Lower lobe of right lung (tissue), 2 donors: ENCODE measurements around the gene ANKFN1. TPM values are rescaled to one million over a fixed set of nuclear protein-coding genes. Genes with fewer than 3 reads are reported as not detected.
A peak's percentile ranks its signal among the peaks of the same experiment; 100 is the strongest.

Experiments used
- ATAC-seq, 2 donors: fragments of 200-7000 bp; cut with Tn5 transposase; one replicate each; pipeline ENCODE4 v1.9.1; 2020 to 2022; ENCODE audit warnings: mild to moderate bottlenecking in 2 of 2, moderate library complexity in 2 of 2
- DNase-seq: peaks from one replicate; pipeline ENCODE4 v3.0.0-alpha.2; 2020
- H3K27ac ChIP-seq: fragments of 200-600 bp; one replicate; pipeline ENCODE4 v1.8.0; 2022
- H3K27me3 ChIP-seq: fragments of 200-600 bp; one replicate; pipeline ENCODE4 v1.8.0; 2022; ENCODE audit warnings: low read depth
- H3K36me3 ChIP-seq: fragments of 200-600 bp; one replicate; pipeline ENCODE4 v1.8.0; 2022; ENCODE audit warnings: mild to moderate bottlenecking
- H3K4me1 ChIP-seq: fragments of 200-600 bp; one replicate; pipeline ENCODE4 v1.8.0; 2022
- H3K4me3 ChIP-seq: fragments of 200-600 bp; one replicate; pipeline ENCODE4 v1.8.0; 2022; ENCODE audit warnings: mild to moderate bottlenecking
- H3K9me3 ChIP-seq: fragments of 200-600 bp; one replicate; pipeline ENCODE4 v1.8.0; 2022
- intact Hi-C: fragments of 100-400 bp; cut with DNase I; formaldehyde crosslinking; loops from one replicate; pipeline ENCODE4 v1.11.0; 2022
- total RNA-seq: library from RNA; stranded (reverse); fragmentation: NEBNext Ultra II Directional; extraction: Animal tissue kit (Norgen Biotek cat#: 25700); gene quantifications from one replicate; pipeline ENCODE4 v1.2.1, GENCODE V29; 2021
- TF ChIP-seq, protein P1 (sequence below): fragments of 200-600 bp; IDR thresholded peaks from one replicate; pipeline ENCODE4 v1.8.0; 2022; ENCODE audit warnings: antibody characterized with exemption, mild to moderate bottlenecking
- donor health status: DM: no; HTN: yes; CAD: no; lungs with severe emphysema.

ANKFN1 gene
- total RNA-seq, 1 donor from 2014 or later, result 4.3 TPM

DNA sequence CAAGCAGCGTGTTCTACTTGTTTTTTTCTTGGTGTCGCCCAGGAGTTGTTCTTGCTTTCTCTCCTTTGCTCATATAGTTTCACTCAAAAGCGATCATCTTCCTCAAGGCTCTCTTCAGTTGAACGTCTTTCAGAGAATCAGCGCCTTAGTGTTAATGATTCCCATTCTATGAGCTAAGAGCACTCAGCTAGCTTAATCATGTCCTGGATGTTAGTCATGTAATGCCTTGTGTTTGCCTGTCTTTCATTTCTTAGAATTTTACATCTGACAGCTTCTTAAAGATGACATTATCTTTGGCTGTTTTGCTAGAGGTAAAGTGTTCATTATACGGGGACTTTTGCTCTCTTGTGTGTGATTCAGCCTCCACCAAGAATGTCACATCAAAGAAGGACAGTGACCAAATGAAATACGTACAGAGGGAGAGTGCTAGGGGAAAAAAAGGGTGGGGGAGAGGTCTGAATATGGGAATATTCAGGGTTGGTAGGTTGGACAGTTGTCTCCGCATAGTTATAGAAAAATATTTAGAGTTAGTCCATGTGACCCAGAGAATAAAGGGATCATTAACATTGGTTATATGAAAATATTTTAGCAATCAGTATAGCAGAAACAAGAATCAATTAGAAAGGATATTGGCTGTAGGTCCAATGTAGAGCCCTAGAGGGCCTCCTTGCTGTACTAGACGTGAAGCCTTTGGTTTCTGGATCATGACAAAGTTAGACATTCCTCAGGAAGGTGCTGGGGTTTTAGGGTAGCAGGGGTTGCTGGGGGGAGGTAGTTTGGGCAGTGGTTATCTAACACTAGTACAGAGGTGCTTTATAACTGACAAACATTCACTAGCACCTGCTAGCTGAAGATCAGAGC, 31.9 kb upstream of the ANKFN1 start:
- Histone ChIP-seq H3K4me3 (no peak overlapping the region), H3K9me3 (no peaks in the 10 kb centered on the region), H3K36me3 (no peaks in the 10 kb centered on the region), H3K27ac (no peak overlapping the region), H3K27me3 (no peaks in the 10 kb centered on the region), H3K4me1 (no peaks in the 10 kb centered on the region)
- DNase-seq, result no peak
- ATAC-seq, result no peak
- TF ChIP-seq, protein P1, sequence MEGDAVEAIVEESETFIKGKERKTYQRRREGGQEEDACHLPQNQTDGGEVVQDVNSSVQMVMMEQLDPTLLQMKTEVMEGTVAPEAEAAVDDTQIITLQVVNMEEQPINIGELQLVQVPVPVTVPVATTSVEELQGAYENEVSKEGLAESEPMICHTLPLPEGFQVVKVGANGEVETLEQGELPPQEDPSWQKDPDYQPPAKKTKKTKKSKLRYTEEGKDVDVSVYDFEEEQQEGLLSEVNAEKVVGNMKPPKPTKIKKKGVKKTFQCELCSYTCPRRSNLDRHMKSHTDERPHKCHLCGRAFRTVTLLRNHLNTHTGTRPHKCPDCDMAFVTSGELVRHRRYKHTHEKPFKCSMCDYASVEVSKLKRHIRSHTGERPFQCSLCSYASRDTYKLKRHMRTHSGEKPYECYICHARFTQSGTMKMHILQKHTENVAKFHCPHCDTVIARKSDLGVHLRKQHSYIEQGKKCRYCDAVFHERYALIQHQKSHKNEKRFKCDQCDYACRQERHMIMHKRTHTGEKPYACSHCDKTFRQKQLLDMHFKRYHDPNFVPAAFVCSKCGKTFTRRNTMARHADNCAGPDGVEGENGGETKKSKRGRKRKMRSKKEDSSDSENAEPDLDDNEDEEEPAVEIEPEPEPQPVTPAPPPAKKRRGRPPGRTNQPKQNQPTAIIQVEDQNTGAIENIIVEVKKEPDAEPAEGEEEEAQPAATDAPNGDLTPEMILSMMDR, result no peak
- intact Hi-C loops, result no loop called here

DNA sequence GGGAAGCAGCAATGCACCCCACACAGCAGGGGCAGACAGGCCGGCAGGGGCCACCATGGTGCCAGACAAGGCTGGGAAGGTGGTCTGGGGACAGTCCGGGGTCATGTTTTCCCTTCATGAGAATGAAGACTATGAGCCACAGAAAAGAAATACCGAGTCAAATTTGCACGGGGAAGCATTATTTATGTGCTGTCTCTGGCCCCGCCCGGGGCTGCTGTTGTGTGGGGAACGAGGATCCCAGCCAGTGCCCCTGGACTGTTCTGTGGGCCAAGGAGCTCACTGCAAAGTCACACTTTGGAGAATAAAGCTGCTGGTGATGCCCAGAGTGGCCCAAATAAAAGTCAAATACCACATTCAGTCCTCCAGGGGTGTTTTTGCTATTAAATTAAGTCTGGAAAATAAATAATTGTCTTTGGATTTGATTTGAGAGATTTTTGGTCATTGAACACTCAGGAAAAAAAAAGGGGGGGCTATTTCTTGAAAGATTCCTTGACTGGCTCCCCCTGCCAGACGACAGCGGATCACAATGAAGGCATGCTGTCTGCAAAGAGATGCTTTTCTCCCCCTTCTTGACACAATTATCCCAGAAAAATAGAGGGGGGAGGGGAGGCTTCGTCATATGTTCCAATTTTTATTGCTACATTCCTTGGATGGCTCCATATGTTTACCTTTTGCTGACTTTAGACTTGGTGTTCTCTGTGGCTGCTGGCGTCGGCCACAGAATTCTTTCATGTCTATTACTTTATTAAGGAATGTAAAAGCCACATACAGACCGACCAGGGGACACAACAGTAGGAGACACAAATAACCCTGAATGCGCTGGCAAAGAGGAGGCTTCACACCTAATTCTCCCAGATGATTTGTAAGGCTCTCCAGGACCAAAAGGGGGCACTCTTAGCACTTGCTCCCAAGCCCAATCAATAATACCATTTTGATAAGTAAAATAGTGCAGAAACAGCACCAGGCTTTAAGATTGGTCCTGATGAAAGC, 27.1 kb upstream of the ANKFN1 start:
- DNase-seq, result no peak
- H3K27me3 ChIP-seq, result no peaks in the 10 kb centered on the region
- H3K4me3 ChIP-seq, result no peak overlapping the region
- ATAC-seq, result peak; percentile 56 to 66
- no peaks in the 10 kb centered on the region for H3K9me3 ChIP-seq
- intact Hi-C loops, result no loop called here
- no peaks in the 10 kb centered on the region for H3K36me3 ChIP-seq
- no peaks in the 10 kb centered on the region for H3K4me1 ChIP-seq
- H3K27ac ChIP-seq, result no peak overlapping the region
- TF ChIP-seq, protein P1, result peak; percentile 47

DNA sequence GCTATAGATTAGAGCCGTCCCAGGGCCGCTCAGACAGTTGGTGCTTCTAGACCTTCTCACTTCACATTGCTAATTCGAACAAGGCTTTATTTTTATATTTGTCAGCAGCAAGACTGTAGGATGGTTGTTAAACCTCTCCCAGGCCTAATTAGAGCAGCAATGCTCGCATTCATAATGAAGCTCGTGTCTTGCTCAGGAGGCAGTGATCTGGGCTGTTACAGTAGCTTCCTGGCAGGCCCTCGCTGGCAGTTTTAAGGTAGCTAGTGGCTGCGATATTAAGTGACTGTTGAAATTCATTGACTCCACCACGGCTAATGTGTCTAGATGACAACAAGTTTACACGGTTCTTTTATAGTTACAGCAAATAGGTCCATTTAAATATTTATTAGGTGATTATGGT, 23.2 kb upstream of the ANKFN1 start:
- no peak overlapping the region for H3K4me3 ChIP-seq
- H3K9me3 ChIP-seq, result no peaks in the 10 kb centered on the region
- no peaks in the 10 kb centered on the region for H3K36me3 ChIP-seq
- intact Hi-C loops, result no loop called here
- H3K27ac ChIP-seq, result no peak overlapping the region
- TF ChIP-seq, protein P1, result no peak
- H3K27me3 ChIP-seq, result no peaks in the 10 kb centered on the region
- no peaks in the 10 kb centered on the region for H3K4me1 ChIP-seq
- ATAC-seq (no peak), DNase-seq (no peak)

DNA sequence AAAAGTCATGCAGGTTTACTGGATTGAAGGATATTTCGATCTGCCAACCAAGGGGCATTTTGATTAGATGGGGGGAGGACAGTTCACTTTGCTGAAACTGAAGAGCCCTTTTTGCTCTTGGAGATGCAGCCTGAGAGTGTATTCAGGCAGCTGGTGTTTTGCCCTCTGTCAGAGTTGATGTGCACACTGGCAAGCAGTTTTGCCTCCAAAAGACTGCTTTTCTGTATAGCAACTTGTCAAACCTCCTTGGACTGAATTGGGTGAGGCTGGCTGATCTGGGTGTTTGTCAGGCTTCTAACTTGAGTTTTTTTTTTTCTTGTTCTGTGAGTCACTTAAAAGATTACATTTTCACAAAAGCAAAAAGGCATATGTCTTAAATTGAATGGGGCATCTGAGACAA, 22.6 kb upstream of the ANKFN1 start:
- no peaks in the 10 kb centered on the region for H3K4me1 ChIP-seq
- no peak for DNase-seq
- TF ChIP-seq, protein P1, result no peak
- H3K36me3 ChIP-seq, result no peaks in the 10 kb centered on the region
- no peak overlapping the region for H3K27ac ChIP-seq
- H3K9me3 ChIP-seq, result no peaks in the 10 kb centered on the region
- H3K27me3 ChIP-seq, result no peaks in the 10 kb centered on the region
- intact Hi-C loops, result no loop called here
- H3K4me3 ChIP-seq, result no peak overlapping the region
- no peak for ATAC-seq

DNA sequence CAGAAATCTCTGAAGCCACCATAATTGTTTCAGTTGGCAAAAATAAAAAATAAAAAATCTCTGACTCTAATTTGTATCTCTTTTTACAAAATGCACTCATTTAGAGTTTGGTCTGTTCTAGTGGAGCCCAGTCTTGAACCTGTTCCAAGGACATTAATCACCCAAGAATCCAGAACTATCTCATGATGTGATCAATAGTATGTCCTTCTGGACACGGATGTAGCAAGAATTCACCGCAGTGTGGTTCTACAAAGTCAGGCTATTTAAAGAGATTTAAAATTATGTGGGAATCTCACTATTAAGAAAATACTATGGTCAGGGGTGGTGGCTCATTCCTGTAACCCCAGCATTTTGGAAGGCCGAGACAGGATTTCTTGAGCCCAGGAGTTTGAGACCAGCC, 21.8 kb upstream of the ANKFN1 start:
- Histone ChIP-seq H3K27me3 (no peaks in the 10 kb centered on the region), H3K9me3 (no peaks in the 10 kb centered on the region), H3K36me3 (no peaks in the 10 kb centered on the region), H3K4me1 (no peaks in the 10 kb centered on the region), H3K4me3 (no peak overlapping the region), H3K27ac (no peak overlapping the region)
- ATAC-seq (no peak), DNase-seq (no peak)
- TF ChIP-seq, protein P1, result no peak
- intact Hi-C loops, result no loop called here
